Measurements from ENCODE around the gene PKM.
"Not testable (repeated sequence)": the region's sequence is repeated elsewhere in the genome, so short reads cannot be mapped to it uniquely, and the experiment has no call there.

Gene PKM

DNA sequence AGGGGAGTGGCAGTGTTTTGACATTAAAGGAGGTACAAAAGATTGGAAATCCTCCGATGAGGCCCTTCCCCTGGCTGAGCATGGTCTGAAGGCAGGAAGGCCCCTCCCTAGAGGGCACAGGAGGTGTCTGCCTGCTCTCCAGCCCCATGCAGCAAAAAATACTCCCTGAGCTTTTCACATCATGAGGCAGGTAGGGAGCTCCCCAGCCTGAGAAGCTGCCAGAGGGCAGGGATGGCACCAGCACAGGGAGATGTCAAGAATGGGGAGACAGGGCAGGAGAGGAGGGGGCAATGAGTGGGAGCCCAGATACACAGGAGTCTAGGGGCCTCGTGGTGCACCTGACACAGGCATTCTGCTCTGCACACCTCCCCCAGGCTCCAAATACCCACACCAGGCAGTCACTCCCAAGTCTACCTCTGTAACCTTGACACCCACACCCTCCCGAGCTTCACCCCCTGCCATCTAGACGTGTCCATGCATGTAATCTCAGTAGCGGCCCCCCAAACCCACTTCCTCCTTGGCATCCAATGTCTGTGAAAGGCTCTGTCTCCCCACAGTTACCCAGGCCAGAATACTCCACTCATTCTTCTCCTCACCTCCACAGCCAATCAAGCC, 56.3 kb downstream of the PKM start:
- no peak overlapping the region for H3K27ac ChIP-seq (ENCODE audit: low read depth, low read length)
- no peaks in the 10 kb centered on the region for H3K36me3 ChIP-seq (ENCODE audit: insufficient read depth, low read length)
- 83% methylated on average over 5 of the region's 5 CpGs for WGBS
- H3K4me3 ChIP-seq (ENCODE audit: low read length), result no peak overlapping the region
- no peaks in the 10 kb centered on the region for H3K9me3 ChIP-seq (ENCODE audit: insufficient read depth, low read depth, low read length)
- H3K4me1 ChIP-seq (ENCODE audit: insufficient read depth, low read length), result 0 out of 2 replicates have a peak, but pooled peaks cover 4% of the 10 kb centered on the region
- H3K9ac ChIP-seq (ENCODE audit: low read depth, low read length), result no peak overlapping the region
- no peaks in the 10 kb centered on the region for H3K27me3 ChIP-seq (ENCODE audit: insufficient read depth, low read length)

- H3K9me3 ChIP-seq (ENCODE audit: insufficient read depth, low read depth, low read length), result no peaks in the 10 kb centered on the region
- H3K36me3 ChIP-seq (ENCODE audit: insufficient read depth, low read length), result no peaks in the 10 kb centered on the region
- no peak overlapping the region for H3K4me3 ChIP-seq (ENCODE audit: low read length)
- H3K4me1 ChIP-seq (ENCODE audit: insufficient read depth, low read length), result 0 out of 2 replicates have a peak, but pooled peaks cover 4% of the 10 kb centered on the region
- no peak overlapping the region for H3K27ac ChIP-seq (ENCODE audit: low read depth, low read length)
- 95% methylated on average over 10 of the region's 12 CpGs for WGBS
- H3K9ac ChIP-seq (ENCODE audit: low read depth, low read length), result no peak overlapping the region
- H3K27me3 ChIP-seq (ENCODE audit: insufficient read depth, low read length), result no peaks in the 10 kb centered on the region
Measured at GRCh38 chr15:72173864-72174550, 57.0 kb downstream of the PKM start.

- Histone ChIP-seq H3K4me3 (ENCODE audit: low read length) (no peak overlapping the region), H3K27me3 (ENCODE audit: insufficient read depth, low read length) (no peaks in the 10 kb centered on the region), H3K27ac (ENCODE audit: low read depth, low read length) (no peak overlapping the region), H3K9ac (ENCODE audit: low read depth, low read length) (no peak overlapping the region), H3K36me3 (ENCODE audit: insufficient read depth, low read length) (no peaks in the 10 kb centered on the region), H3K9me3 (ENCODE audit: insufficient read depth, low read depth, low read length) (no peaks in the 10 kb centered on the region), H3K4me1 (ENCODE audit: insufficient read depth, low read length) (0 out of 2 replicates have a peak, but pooled peaks cover 4% of the 10 kb centered on the region)
- 93% methylated on average over 6 of the region's 6 CpGs for WGBS
Measured at GRCh38 chr15:72173401-72173800, 57.6 kb downstream of the PKM start.

DNA sequence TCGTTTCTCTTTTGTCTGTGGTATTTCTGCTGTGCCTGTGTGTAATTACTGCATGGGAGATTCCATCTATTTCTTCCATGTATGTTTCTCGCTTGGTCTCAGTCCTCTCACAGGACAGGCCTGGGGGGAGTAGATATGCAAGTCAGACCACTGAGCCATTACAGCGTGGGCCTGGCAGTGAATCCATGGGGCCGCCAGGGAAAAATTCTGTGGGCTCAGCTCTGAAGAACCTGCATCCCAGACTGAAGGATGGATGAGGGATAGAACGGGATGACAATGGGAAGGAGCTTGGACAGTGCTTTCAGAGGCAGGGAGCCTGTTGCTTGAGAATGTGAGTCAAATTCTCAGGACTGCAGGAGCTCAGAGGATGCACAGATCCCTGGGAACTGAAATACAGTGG, 58.2 kb downstream of the PKM start:
- H3K9ac ChIP-seq (ENCODE audit: low read depth, low read length), result no peak overlapping the region
- no peak overlapping the region for H3K27ac ChIP-seq (ENCODE audit: low read depth, low read length)
- no peaks in the 10 kb centered on the region for H3K36me3 ChIP-seq (ENCODE audit: insufficient read depth, low read length)
- 0 out of 2 replicates have a peak, but pooled peaks cover 4% of the 10 kb centered on the region for H3K4me1 ChIP-seq (ENCODE audit: insufficient read depth, low read length)
- no peak overlapping the region for H3K4me3 ChIP-seq (ENCODE audit: low read length)
- 85% methylated on average over 5 of the region's 5 CpGs for WGBS
- no peaks in the 10 kb centered on the region for H3K9me3 ChIP-seq (ENCODE audit: insufficient read depth, low read depth, low read length)
- H3K27me3 ChIP-seq (ENCODE audit: insufficient read depth, low read length), result no peaks in the 10 kb centered on the region

GRCh38 chr15:72171978-72172377, 59.0 kb downstream of the PKM start:
- not testable (repeated sequence) for H3K27me3 ChIP-seq (ENCODE audit: insufficient read depth, low read length); H3K9ac ChIP-seq (ENCODE audit: low read depth, low read length); H3K27ac ChIP-seq (ENCODE audit: low read depth, low read length); H3K36me3 ChIP-seq (ENCODE audit: insufficient read depth, low read length); H3K4me3 ChIP-seq (ENCODE audit: low read length); H3K4me1 ChIP-seq (ENCODE audit: insufficient read depth, low read length); H3K9me3 ChIP-seq (ENCODE audit: insufficient read depth, low read depth, low read length)
- WGBS, result 92% methylated on average over 10 of the region's 10 CpGs

DNA sequence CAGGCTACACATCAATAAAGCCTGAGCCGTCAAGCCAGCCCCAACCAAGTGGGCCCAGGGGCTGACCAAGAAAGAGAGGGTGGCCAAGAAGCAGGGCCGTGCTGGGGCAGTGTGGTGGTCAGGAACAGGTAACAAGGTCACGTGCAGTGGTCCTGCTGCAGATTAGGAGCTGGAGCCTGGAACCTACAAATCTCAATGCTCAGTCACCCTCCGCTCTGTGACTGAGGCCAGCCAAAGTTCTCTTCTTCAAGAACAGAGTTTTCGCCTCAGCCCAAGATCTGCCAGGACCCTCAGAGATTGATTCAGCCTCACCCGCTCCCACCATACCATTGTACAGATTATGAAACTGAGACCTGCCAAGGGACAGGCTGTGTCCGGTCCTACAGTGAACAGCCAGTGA, 60.3 kb downstream of the PKM start:
- no peaks in the 10 kb centered on the region for H3K36me3 ChIP-seq (ENCODE audit: insufficient read depth, low read length)
- no peaks in the 10 kb centered on the region for H3K9me3 ChIP-seq (ENCODE audit: insufficient read depth, low read depth, low read length)
- no peaks in the 10 kb centered on the region for H3K4me1 ChIP-seq (ENCODE audit: insufficient read depth, low read length)
- no peak overlapping the region for H3K27ac ChIP-seq (ENCODE audit: low read depth, low read length)
- no peaks in the 10 kb centered on the region for H3K27me3 ChIP-seq (ENCODE audit: insufficient read depth, low read length)
- 96% methylated on average over 7 of the region's 7 CpGs for WGBS
- H3K4me3 ChIP-seq (ENCODE audit: low read length), result no peak overlapping the region
- no peak overlapping the region for H3K9ac ChIP-seq (ENCODE audit: low read depth, low read length)

- WGBS, result 93% methylated on average over 16 of the region's 16 CpGs
Measured at GRCh38 chr15:72169921-72170611, 60.9 kb downstream of the PKM start.

GRCh38 chr15:72169236-72169920, 61.6 kb downstream of the PKM start:
- H3K27ac ChIP-seq (ENCODE audit: low read depth, low read length), result no peak overlapping the region
- H3K36me3 ChIP-seq (ENCODE audit: insufficient read depth, low read length), result no peaks in the 10 kb centered on the region
- H3K4me1 ChIP-seq (ENCODE audit: insufficient read depth, low read length), result no peaks in the 10 kb centered on the region
- H3K9ac ChIP-seq (ENCODE audit: low read depth, low read length), result no peak overlapping the region
- 87% methylated on average over 10 of the region's 10 CpGs for WGBS
- no peaks in the 10 kb centered on the region for H3K27me3 ChIP-seq (ENCODE audit: insufficient read depth, low read length)
- no peaks in the 10 kb centered on the region for H3K9me3 ChIP-seq (ENCODE audit: insufficient read depth, low read depth, low read length)
- H3K4me3 ChIP-seq (ENCODE audit: low read length), result no peak overlapping the region

More at GRCh38 chr15:72169921-72170611, 60.9 kb downstream of the PKM start:
- Histone ChIP-seq H3K36me3 (ENCODE audit: insufficient read depth, low read length) (no peaks in the 10 kb centered on the region), H3K27ac (ENCODE audit: low read depth, low read length) (no peak overlapping the region), H3K27me3 (ENCODE audit: insufficient read depth, low read length) (no peaks in the 10 kb centered on the region), H3K9me3 (ENCODE audit: insufficient read depth, low read depth, low read length) (no peaks in the 10 kb centered on the region), H3K4me3 (ENCODE audit: low read length) (no peak overlapping the region), H3K4me1 (ENCODE audit: insufficient read depth, low read length) (no peaks in the 10 kb centered on the region), H3K9ac (ENCODE audit: low read depth, low read length) (no peak overlapping the region)

- no peak overlapping the region for H3K27ac ChIP-seq (ENCODE audit: low read depth, low read length)
- no peaks in the 10 kb centered on the region for H3K36me3 ChIP-seq (ENCODE audit: insufficient read depth, low read length)
- WGBS, result 86% methylated on average over 4 of the region's 4 CpGs
Measured at GRCh38 chr15:72168808-72169190, 62.2 kb downstream of the PKM start.

DNA sequence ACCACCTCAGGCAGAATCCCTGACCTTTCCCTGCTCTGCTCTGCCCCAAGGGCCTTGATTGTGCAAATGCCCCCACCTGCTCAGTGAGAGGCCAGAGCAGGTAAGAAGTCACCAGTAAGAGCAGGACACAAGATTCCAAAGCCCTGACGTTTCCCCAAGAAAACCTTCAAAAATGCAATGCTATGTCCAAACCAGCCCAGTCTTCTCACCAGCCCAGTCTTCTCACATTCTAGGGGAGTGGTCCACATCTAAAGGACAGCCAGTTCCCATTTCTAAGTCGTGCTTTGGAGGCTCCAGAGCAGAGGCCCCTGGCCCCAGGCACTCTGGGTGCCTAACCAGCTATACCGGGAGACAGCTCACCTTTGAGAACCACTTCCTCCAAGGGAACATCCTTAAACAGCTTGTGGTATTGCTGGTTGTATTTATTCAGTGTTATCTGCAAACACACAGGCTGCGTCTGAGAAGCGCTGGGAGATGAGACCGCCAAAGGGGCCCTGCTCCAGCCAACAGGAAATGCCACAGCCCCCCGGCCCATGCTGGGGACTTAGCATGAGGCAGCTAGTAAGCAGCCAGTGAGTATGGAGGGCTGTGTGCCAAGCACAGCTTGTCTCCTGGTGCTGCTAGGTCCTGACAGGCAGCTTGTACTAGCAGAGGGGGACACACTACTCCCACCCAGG, 62.7 kb downstream of the PKM start:
- no peaks in the 10 kb centered on the region for H3K27me3 ChIP-seq (ENCODE audit: insufficient read depth, low read length)
- no peaks in the 10 kb centered on the region for H3K9me3 ChIP-seq (ENCODE audit: insufficient read depth, low read depth, low read length)
- WGBS, result 58% methylated on average over 7 of the region's 7 CpGs
- H3K36me3 ChIP-seq (ENCODE audit: insufficient read depth, low read length), result no peaks in the 10 kb centered on the region
- no peak overlapping the region for H3K4me3 ChIP-seq (ENCODE audit: low read length)
- H3K27ac ChIP-seq (ENCODE audit: low read depth, low read length), result no peak overlapping the region
- no peaks in the 10 kb centered on the region for H3K4me1 ChIP-seq (ENCODE audit: insufficient read depth, low read length)
- no peak overlapping the region for H3K9ac ChIP-seq (ENCODE audit: low read depth, low read length)

More at GRCh38 chr15:72168808-72169190, 62.2 kb downstream of the PKM start:
- Histone ChIP-seq H3K4me1 (ENCODE audit: insufficient read depth, low read length) (no peaks in the 10 kb centered on the region), H3K9ac (ENCODE audit: low read depth, low read length) (no peak overlapping the region), H3K4me3 (ENCODE audit: low read length) (no peak overlapping the region), H3K9me3 (ENCODE audit: insufficient read depth, low read depth, low read length) (no peaks in the 10 kb centered on the region), H3K27me3 (ENCODE audit: insufficient read depth, low read length) (no peaks in the 10 kb centered on the region)
